Stimulated activated CD8-positive, alpha-beta memory T cell treated with anti-CD3 and anti-CD28 coated beads, Interleukin-7, amount 100 ng/mL, for 4 hours (primary cell): ENCODE measurements around the gene KCNJ2.

Experiments
- DNase-seq, 2 donors: peaks; one replicate each; pipeline ENCODE4 v3.0.0-alpha.2; 2020; ENCODE audit warnings: low read depth in 2 of 2

The KCNJ2 gene

DNA sequence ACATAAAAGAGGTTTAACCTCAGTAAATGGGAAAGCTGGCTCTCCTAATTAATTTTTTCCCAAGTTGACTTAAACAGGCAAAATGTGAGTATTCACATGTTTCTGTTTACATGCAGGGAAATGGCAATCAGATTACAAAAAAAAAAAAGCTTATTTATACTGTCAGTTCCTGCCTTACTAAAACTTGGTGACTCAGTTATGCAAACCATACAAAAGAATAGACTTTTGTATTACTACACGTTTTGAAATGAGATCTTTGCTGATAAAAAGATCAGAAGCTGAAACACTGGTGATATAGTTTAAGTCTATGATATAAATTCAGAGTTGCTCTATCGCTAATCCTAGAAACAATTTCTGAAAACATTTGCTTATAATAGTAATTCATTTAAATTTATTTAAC, 9.4 kb upstream of the KCNJ2 start:
- no peak for DNase-seq

DNA sequence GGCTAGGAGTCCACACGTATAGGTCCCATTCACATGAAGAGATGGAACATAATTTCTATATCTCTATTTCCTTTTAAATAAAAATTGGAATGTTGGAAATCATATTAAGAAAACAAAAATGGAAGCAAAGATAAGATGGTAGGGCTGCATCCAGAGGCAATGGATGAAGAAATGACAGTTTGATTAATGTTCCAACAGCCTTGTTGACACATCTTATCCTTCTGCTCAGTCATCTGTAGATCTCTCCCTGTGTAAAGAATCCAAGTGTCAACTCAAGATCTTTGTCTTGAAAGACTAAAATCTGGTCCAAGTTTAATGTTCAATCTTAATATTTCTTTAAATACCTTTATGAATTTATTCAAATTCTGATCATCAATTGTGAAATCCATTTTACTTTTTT, 7.8 kb upstream of the KCNJ2 start:
- no peak for DNase-seq

DNA sequence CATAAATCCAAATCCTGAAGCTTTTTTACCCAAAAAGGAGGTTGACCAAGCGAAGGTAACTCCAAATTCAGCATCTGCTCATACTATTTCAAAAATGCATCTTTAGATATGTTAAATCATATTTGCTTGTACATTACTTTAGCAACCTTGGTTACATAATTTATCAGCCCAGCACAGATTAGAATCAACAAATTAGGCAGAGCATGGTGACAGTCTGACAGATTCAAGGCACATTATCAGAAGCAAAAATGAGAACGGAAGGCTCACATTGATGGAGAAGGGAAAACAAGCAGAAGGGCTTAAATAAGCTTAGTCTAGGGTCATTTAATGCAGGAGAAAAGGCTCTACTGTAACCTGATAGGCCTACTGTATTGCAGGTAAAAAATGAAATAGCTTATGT, 3.9 kb upstream of the KCNJ2 start:
- DNase-seq, result no peak

DNA sequence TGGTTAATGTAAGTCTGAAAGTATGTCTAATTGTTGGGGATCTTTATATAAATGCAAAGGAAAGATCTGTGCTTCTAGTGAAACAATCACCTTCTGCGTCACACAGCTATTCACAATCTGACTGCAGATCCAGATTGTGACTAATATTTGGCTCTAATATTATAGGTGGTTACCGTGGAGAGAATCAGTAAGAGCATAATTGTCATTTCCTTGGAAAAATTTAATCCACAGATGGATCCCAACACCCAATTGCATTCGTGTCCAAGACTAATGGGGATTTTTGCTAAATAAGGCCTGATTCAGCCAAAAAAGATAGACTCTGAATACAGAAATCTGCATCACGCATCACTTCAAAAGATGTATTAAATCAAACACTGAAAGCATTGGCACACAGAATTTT, 2.7 kb upstream of the KCNJ2 start:
- no peak for DNase-seq

DNA sequence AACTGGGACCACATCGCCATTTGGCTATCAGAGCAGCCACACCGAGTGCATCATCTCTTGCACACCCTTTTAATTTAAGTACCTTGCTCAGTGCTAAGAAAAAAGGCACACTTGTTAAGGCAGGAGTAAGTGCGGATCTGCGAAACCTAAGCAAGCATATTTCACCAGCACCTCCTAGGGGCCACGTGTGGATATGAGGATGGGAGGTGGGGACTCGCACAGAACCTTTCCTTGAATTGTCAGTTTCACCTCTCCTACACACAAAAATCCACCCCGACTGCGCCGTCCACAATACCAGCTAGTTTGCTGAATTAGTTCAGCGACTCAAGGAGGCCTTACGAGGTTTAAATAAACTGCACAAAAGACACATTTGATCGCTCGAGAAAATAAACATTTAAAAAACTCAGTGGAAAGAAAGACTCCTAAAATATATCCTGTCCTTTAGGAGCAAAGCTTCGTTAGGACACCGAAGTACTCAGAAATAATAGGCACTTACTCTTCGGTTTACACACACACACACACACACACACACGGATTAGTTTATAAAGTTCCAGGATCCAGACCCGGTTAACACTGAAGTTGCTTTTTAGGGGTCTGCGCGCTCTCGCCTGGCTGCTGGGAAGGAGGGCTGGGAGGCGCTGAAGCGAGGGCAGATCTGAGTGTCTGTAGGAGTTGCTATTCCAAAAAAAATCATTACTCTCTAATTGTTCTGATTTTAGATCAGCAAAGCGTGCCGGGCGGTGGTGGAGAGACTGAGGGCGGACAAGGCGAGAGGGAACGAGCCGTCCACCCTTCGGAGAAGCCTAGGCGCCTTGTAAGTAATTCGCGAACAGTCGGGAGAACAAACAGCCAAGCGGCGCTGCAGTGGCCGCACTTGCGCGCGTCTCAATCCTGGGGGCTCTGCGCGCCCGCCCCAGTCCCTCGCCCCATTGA, 1.0 kb upstream of the KCNJ2 start:
- no peak for DNase-seq

DNA sequence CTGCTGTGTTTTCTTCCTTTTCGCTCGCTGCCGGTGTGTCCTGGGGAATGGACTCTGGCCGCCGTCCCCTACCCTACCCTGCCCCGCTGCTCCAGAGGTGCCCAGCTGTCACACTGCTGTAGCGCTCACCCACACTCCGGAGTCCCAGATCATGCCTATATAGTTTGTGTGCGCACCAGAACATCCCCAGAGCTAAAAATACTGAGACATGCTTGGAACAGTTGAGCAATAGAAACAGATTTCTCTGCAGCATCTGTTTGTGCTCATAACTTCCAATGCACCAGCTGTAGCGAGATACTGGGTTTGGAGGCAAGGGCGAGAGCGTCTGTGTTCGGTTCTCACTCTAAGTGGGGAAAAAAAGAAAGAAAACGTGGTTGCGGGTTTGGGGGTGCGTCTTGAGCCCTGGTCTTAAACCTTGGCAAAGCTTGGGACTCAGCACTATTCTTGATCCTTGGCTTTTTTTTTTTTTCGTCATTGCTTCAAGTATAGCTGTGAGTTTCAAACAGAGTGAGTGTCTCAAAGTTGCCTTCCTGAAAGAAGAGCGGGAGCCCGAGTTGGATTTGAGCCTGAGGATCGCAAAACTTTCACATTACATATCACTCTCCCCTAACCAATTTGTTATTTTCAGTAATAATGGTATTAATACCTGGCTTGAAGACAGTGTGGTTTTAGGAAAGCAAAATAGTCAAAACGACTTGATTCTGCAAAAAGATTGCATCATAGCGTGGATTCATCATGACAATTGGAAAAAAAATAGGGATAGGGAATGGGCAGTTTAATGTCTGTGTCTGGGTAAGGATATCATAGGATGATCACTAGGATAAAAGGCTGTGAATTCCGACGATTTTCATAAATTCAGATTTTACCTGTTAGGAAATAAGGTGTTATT, 621 bp downstream of the KCNJ2 start:
- no peak for DNase-seq

DNA sequence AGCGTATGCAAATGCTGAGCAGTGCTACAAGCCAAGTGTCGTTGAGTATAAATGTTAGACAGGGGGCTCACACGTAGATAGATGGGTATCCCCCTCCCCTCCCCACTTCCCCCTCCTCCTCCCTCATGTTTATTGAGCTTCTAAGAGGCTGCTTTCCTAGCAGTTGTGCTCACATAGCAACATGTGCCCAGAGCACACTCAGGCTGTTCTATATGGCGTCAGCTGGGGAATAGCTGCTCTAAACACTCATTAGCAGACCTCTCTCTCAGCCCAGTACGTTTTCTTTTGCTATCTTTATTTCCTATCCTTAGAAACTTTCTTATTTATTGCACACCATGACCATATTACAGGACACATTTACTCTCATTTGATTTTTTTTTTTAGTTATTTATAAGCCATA, 1.8 kb downstream of the KCNJ2 start:
- no peak for DNase-seq

DNA sequence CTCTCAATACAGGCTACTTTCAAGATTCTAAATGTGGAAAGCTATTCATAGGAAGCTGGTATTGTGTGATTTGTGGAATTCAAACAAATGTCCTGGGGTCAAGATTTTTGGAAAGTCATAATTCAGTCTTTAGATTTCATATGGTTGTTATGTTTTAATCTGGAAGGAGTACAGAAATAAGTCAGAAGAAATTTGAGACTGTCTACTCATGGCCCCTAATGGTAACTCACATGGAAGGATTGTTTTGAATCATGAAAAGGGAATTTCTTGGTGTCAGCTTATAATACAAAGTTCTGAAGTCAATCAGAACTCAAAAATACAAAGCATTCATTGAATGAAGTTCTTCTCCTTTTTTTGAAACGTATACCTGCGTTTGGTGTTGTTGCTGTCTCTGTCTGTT, 3.1 kb downstream of the KCNJ2 start:
- DNase-seq, result no peak

DNA sequence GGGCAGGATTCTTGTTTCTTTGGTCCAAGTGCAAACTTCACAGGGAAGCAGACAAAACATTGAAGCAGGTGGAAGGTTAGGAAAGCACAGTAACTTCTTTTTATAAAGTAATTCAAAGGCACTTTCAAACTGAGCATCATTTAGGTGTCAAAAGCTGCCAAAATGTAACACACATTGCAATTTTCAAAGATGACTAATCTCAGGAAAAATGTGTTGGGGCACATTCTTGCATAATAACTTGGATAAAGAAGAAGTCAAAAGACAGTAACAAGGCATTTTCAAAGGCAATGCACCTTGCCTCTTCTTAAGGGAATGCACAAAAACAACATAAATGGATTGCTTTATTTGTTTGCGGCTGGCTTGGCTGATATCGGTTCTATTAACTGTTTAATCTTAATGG, 3.6 kb downstream of the KCNJ2 start:
- no peak for DNase-seq

DNA sequence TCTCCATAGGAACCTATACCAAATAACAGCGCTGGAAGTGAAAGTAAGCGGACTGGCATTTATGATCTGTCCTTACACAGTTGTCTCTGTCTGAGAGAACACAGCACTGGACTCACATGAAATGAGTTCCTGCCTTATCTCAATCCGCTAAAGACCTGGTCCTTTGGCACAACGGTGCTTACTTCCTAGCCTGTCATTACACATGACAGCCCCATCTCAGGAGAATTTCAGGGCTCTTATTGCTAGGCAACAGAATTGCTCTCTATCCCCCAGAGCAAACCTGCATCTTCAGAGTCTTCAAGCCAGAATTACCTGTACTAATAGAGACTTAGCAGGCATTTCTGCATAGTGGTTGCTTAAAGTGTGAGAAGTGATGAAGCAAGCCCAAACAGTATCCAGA, 4.3 kb downstream of the KCNJ2 start:
- no peak for DNase-seq

DNA sequence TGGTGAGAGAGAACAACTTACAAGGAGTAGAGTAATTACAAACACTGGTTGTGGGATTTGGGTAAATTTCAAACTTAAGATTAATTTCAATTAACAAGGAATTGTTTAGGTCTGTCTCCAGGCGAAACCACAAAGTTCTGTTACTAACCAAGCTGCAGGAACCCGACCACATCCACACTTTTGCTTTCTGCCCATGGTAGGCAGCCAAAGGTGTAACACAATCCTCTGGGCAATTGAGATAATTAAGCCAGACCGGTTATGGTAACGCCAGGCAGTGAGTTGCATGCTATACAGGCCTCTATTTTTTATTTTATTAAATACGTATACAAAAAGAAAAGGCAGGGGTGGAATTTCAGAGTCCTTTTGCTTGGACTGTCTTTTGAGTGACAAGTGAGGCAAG, 12.0 kb downstream of the KCNJ2 start:
- no peak for DNase-seq

DNA sequence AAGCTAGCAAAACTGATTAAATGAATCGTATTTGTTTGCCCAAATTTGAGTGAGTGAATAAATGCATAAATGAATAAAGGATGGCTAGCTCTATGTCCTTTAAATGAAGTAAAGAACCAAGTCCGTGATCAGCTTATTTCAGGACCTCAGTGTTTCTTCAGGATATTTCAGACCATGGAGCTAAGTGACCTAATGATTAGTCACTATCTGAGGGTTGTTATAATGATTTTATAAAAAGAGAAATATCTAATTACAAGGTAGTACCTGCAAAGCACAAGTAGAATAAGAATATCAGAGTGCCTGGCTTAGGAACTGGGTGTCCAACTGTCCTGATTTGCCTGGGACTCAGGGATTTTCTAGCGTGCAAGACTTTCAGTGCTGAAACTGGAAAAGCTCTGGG, 12.5 kb downstream of the KCNJ2 start:
- DNase-seq, result no peak

DNA sequence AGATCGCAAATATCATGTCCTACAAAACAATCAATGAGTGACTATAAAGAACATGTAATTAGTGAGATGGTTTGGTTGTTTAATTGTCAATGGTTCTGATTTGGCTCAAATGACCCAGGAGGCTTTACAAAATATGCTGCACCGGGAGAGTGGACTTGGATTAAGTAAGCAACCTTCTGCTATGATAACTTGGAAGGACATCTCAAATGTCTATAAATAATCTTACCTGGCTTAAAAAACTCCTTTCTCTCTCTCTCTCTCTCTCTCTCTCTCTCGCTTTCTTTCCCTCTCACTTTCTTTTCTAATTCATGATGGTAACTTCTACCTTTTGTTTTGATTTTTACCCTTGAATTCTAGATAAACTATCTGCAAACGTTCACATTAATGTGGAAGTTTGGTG, 14.2 kb downstream of the KCNJ2 start:
- DNase-seq, result no peak

DNA sequence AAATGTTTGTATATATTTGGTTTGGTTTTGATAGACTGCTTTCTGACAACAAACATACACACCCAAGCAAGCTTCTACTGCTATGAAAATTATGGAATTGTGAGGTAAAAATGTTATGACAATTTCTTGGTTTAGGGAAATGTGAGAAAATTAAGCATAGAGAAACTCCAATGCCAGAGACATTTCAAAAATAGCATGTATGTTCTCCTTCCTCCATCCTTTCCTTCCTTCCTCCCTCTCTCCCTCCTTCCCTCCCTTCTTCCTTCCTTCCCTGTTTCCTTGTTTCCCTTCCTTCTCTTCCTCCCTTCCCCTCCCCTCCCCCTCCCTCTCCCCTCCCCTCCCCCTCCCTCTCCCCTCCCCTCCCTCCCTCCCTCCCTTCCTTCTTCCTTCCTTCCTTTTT, 14.9 kb downstream of the KCNJ2 start:
- no peak for DNase-seq

DNA sequence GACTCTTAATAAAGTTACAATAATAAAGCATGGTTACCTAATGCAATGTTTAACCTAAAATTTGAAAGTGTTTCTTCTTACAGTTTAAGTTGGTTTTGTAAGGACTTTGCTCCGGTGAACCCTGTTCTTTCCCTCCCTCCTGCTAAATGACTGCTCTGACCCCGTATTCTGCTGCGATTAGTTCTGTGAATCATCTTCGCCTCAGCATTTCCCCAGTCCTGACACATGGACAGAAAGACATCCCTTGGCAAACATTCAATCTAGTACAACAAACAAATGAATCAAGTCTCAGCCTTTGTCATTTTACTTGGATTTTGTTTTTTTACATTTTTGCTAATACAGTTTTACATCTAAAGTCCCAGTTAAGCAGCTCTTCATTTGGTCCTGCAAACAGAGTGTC, 15.4 kb downstream of the KCNJ2 start:
- no peak for DNase-seq

DNA sequence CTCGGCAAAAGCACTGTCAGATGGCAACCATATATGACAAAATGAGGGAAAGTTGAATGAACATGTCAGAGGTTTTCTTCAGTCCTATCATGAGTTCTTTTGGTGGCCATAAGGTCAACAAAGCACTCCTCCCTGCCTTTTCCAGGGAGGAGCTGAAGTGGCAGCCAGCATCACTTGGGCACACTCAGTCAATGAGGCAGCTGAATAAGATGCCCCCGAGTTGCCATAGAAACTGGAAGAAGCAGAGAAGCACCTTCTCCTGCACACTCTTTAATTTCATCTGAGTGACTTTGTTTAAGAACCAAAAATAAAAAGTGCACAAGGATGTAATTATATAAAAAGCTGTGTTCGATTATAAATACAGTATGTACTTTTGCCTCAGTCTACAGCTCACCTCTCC, 16.0 kb downstream of the KCNJ2 start:
- DNase-seq, result no peak

DNA sequence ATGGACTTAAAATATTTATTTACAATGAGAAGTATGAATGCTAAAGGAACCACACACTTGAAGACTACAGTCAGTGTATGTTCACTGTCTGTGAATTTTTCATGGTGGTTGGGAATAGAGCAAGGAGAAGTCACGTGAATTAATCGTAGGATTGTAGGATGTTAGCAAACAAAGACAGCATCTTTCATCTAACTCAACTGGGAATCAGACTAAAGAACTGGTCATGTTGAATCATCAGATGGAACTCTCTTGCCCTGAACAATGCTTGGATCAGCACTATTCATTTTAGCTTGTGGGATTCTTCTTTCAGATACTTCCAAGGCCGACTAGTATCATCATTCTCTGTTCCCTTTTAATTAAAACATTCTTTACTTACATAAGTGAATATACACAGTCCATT, 18.1 kb downstream of the KCNJ2 start:
- DNase-seq, result no peak

DNA sequence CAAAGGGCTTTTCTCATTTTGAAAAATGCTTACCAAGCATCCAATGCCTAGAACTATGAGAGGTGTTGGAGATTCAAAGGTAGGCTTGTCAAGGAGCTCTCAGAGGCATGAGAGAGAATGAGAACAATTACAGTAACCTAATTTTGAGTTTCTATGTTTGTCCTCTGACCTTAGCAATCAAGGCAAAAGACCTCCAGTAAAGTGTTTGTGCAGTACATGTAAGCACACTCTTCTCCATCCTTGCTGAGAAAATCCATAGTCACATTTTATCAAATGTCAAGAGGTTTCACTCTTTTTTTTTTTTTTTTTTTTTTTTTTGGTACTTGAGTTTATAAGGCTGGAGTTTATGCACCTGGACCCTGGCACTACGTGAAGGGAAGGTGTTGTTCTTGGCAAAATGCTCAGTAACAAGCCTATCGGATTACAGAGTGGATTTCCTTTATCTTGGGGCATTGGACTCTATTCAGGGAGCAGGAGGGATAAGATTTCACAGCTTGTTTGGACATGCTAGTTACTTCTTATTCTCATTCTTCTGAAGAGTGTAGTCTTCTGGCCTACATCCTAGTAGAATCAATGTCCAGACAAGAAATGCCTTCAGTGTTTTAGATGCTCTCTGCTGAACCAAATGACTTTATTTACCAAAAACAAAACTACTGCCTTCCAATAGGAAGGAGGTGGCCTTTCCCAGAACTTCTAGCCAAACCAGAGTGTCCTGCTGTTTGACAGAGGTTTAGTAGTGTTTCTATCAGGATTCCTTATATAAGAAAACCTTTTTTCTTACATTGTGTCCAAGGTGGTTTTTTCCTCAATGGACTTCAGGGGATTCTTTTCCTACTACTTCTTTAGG, 21.9 kb downstream of the KCNJ2 start:
- DNase-seq, result no peak

DNA sequence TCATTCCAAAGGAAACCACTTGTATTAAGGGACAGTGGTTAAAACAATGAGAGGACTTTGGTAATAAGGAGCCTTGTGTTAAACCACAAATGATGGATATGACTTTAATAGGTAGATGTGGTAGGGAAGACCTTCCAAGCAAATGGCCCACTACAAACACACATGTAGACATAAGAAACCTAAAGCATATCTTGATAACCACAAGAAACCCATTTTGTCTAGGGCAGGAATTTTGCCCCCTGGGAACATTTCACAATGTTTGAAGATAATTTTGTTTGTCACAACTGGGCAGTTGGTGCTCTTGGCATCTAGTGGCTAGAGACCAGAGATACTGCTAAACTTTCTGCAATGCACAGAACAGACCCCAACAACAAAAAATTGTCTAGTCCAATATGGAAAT, 25.8 kb downstream of the KCNJ2 start:
- no peak for DNase-seq

DNA sequence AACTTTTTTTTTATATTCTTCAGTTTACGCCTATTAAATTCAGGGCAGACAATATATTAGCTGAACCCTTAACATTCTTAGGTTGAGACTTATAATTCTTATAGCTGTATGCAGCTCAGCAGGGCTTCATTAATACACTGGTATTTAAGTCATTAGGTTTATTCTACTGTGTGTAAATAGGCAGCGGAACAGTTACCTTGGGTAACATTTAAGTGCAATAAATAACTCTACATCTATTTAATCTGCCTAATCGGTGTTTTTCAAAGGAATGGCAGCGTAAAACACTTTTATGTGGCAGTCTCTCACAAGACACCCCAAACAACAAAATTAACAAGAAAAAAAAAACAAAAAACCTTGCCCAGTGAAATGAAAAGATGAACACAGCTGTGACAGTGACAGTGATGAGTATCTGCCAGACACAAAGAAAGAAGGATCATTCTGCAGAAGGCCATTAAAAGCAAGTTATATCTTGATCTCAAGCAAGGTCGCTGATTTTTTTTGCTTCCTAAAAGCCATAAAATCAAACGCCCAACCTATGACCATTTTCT, 32.6 kb downstream of the KCNJ2 start:
- no peak for DNase-seq

DNA sequence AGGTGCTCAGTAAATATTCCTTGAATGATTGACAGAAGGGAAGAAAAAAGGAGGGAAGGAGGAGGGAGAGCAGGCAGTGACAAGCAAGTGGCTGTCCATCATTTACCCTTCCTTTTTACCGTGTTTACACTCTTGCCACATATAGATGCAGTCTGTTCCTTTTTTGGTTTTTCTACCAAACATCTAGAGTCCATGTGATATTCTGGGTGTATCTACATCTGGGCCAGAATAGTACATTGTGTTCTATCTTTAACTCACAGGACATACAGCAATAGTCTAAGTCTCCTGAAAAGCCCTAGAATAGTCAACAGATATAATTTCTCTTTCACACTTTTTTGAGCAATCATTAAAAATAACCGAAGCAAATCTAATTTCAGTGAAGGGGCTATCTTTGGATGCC, 33.5 kb downstream of the KCNJ2 start:
- no peak for DNase-seq

DNA sequence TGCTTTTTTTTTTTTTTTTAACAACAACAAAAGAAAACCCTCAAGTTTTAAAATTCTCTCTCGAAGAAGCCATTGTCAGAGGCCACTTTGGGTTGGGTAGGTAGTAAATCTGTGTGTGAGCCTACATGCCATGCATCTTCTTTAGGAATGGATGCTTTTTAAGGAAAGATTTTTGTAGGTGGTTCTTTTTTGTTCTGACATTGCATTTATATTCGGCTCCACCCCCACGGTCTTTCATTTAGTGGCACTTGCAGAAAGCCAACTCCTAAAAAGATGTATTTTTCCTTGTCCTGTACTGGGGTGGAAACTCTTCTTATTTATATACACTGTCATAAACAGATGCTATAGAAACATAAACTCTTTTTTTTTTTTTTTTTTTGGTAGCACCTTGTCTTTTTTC, 35.1 kb downstream of the KCNJ2 start:
- DNase-seq, result no peak
